Mesothelial cell of epicardium (in vitro differentiated cells): Measurements from ENCODE around the gene LCN9. TPM values are rescaled to one million over a fixed set of nuclear protein-coding genes. Genes with fewer than 3 reads are reported as not detected.
"Not testable (repeated sequence)": the region's sequence is repeated elsewhere in the genome, so short reads cannot be mapped to it uniquely, and the experiment has no call there.

Experiments
- DNase-seq, 2 experiments: peaks; one replicate each; pipeline ENCODE4 v3.0.0; 2021; ENCODE audit warnings: low spot score in 2 of 2; ENCODE audit not compliant: unreplicated experiment in 2 of 2
- H3K27ac Mint-ChIP-seq: 2 replicates; pipeline ENCODE4 v1.8.0; 2021; ENCODE audit warnings: mixed read lengths
- H3K27me3 Mint-ChIP-seq: 2 replicates; pipeline ENCODE4 v1.8.0; 2021; ENCODE audit warnings: low read depth, mixed read lengths
- H3K36me3 Mint-ChIP-seq: 2 replicates; pipeline ENCODE4 v1.8.0; 2021; ENCODE audit warnings: mixed read lengths
- H3K4me1 Mint-ChIP-seq: 2 replicates; pipeline ENCODE4 v1.8.0; 2021; ENCODE audit warnings: mixed read lengths
- H3K4me3 Mint-ChIP-seq: 2 replicates; pipeline ENCODE4 v1.8.0; 2021; ENCODE audit warnings: mild to moderate bottlenecking, moderate library complexity, mixed read lengths
- H3K9me3 Mint-ChIP-seq: 2 replicates; pipeline ENCODE4 v1.8.0; 2021; ENCODE audit warnings: mixed read lengths
- total RNA-seq: library from RNA; stranded (reverse); gene quantifications from 3 replicates; pipeline ENCODE4 v1.2.1, GENCODE V29; 2021
- TF ChIP-seq, protein P1 (sequence below): fragments of 200-600 bp; sonication (generic); IDR thresholded peaks from one replicate; pipeline ENCODE4 v1.5.0; 2021; ENCODE audit warnings: antibody characterized with exemption; ENCODE audit not compliant: unreplicated experiment

Gene LCN9
- total RNA-seq, 1 donor from 2014 or later: 1.7 TPM

DNA sequence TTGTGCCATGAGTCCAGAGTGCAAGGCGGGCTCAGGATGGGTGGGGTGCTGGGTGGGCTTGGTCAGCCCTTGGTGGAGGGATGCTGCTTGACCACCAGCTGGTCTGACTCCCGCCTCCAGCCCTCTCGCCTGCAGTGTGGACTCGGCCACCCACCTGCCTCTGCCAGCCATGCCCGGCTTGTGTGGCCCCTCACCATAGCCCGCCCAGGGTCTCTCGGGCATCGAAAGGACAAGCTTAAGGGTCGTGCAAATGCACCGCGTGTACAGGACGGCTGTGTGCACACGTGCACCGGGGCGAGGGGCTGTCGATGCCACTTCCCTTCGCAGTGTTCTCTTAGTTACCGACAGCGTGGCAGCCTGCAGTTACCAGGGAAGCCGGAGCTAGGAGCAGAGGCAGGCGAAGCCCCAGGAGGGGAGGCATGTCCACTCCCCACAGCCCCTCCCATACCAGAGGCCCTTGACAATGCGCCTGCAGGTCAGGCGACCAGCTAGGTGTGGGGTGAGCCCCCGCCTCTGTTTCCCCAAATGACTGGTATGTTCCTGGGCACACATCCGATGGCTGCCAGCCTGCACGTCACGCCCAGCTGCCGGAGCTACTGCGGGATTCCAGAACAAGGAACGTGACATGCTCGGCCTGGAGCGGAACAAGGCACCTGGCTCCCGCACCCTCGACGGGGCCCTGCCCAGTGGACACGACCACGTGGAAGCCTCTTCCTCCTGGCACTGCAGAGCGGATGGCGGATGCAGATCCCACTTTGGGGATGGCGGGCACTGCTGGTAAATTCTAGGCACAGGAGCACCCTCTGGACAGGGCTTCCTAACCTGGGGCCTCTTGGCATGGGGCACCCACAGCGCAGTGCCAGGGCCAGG, 7.8 kb downstream of the LCN9 start:
- Mint-ChIP-seq H3K36me3 (peaks cover 2% of the 10 kb centered on the region), H3K27ac (no peak overlapping the region), H3K9me3 (peaks cover 9% of the 10 kb centered on the region), H3K4me1 (peaks cover 2% of the 10 kb centered on the region), H3K4me3 (no peak overlapping the region), H3K27me3 (peaks cover 23% of the 10 kb centered on the region)
- TF ChIP-seq, protein P1, sequence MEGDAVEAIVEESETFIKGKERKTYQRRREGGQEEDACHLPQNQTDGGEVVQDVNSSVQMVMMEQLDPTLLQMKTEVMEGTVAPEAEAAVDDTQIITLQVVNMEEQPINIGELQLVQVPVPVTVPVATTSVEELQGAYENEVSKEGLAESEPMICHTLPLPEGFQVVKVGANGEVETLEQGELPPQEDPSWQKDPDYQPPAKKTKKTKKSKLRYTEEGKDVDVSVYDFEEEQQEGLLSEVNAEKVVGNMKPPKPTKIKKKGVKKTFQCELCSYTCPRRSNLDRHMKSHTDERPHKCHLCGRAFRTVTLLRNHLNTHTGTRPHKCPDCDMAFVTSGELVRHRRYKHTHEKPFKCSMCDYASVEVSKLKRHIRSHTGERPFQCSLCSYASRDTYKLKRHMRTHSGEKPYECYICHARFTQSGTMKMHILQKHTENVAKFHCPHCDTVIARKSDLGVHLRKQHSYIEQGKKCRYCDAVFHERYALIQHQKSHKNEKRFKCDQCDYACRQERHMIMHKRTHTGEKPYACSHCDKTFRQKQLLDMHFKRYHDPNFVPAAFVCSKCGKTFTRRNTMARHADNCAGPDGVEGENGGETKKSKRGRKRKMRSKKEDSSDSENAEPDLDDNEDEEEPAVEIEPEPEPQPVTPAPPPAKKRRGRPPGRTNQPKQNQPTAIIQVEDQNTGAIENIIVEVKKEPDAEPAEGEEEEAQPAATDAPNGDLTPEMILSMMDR: no peak
- no peak for DNase-seq

DNA sequence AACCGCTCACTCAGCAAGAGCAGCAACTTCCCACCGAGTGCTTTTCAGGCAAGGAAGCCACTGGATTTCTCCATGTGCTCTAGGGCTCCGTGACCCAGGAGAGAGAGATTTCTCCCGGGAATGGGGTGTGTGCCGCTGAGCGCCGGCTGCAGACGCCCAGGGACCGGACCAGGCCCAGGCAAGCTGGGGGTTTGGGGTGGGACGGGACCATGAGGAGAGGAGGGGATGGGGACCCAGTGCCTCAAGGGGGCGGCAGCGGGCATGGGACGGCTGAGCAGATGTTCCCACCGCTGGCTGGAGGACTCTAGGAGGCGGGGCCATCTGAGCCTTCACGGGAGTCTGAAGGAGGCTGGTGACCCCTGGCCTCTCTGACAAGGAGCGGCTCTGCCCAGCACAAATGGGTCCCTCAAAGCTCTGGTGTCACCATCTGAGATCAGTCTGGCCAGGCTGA, 8.5 kb downstream of the LCN9 start:
- Mint-ChIP-seq H3K9me3 (peaks cover 9% of the 10 kb centered on the region), H3K4me3 (no peak overlapping the region), H3K36me3 (peaks cover 2% of the 10 kb centered on the region), H3K27ac (no peak overlapping the region), H3K4me1 (no peaks in the 10 kb centered on the region), H3K27me3 (peaks cover 19% of the 10 kb centered on the region)
- no peak for DNase-seq
- TF ChIP-seq, protein P1: no peak

DNA sequence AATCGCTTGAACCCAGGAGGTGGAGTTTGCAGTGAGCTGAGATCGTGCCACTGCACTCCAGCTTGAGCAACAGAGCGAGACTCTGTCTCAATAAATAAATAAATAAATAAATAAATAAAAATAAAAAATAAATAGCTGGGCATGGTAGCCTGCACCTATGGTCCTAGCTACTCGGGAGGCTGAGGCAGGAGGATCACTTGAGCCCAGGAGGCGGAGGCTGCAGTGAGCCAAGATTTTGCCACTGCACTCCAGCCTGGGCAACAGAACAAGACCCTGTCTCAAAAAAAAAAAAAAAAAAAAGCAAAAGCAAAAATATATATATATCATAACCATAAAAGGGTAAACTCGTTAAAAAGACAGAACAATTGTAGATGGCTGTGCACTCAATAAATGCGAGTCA, 9.7 kb downstream of the LCN9 start:
- not testable (repeated sequence) for H3K36me3 Mint-ChIP-seq, H3K4me1 Mint-ChIP-seq, H3K9me3 Mint-ChIP-seq, H3K27ac Mint-ChIP-seq, DNase-seq, H3K4me3 Mint-ChIP-seq
- peaks cover 19% of the 10 kb centered on the region for H3K27me3 Mint-ChIP-seq

DNA sequence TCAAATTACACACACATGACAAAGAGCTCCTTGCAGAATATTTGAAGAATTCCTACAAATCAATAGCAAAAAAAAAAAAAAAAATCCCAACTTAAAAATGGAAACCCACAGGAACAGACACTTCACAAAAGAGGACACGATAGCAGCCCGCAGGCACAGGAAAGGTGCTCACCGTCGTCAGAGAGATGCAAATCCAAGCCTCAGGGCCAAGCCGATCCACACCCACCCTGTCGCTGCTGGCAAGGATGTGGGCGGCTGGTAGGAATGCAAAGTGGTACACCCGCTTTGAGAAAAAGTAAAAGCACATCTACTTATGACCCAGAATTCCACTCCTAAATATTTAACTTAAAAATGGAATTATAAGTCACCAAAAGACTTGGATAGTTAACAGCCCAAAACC, 10.8 kb downstream of the LCN9 start:
- H3K27me3 Mint-ChIP-seq: peaks cover 19% of the 10 kb centered on the region

DNA sequence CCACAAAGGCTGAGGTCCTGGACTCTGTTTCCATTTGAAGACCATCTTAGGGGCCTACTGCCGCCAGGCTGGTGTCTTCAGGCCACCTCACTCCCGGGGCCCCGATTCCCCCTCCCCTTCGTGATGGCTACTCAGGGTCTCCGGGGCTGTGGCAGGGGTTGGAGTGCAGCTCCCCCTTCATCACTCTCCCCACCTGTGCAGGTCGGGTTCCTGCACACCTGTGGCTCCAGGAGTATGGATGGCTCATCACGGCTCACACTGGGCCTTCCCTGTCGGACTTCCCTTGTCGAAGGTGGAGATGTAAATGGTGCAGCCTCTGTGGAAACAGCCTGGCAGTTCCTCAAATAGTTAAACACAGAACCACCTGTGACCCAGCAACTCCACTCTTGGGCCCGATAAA, 11.9 kb downstream of the LCN9 start:
- Mint-ChIP-seq H3K27ac (no peak overlapping the region), H3K27me3 (peaks cover 22% of the 10 kb centered on the region), H3K9me3 (no peaks in the 10 kb centered on the region)

More for the DNA sequence above, 10.8 kb downstream of the LCN9 start:
- Mint-ChIP-seq H3K4me1 (no peaks in the 10 kb centered on the region), H3K4me3 (no peak overlapping the region), H3K27ac (no peak overlapping the region), H3K36me3 (no peaks in the 10 kb centered on the region), H3K9me3 (peaks cover 3% of the 10 kb centered on the region)
- no peak for DNase-seq
- TF ChIP-seq, protein P1: no peak

DNA sequence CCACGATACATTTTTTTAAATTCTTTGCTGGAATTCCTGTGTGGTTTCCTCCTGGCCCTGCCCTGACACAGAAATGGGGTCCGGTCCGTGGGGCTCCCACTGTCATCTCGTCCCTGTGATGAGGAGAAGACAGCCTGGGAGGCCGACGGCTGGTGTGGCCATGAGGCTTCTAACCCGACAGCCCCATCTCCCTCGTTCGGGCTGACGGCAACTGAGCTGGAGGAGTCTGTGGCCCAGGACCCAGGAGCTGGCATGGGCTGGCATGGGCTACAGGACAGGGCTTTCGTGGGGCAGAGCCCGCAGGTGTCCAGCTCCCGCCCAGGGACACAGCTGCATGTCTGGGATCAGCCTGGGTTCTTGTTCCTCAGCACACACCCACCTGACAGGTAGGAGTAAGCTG, 13.8 kb downstream of the LCN9 start:
- Mint-ChIP-seq H3K4me3 (no peak overlapping the region), H3K36me3 (no peaks in the 10 kb centered on the region), H3K27me3 (peaks cover 28% of the 10 kb centered on the region), H3K27ac (no peak overlapping the region), H3K9me3 (no peaks in the 10 kb centered on the region), H3K4me1 (no peaks in the 10 kb centered on the region)
- TF ChIP-seq, protein P1: no peak
- no peak for DNase-seq

More for the DNA sequence above, 11.9 kb downstream of the LCN9 start:
- Mint-ChIP-seq H3K4me3 (no peak overlapping the region), H3K36me3 (no peaks in the 10 kb centered on the region), H3K4me1 (no peaks in the 10 kb centered on the region)
- TF ChIP-seq, protein P1: no peak
- no peak for DNase-seq
